Activated CD4-positive, alpha-beta T cell treated with anti-CD3 and anti-CD28 coated beads, Interleukin-2, amount 50 U/mL, for 16 hours (primary cell): ENCODE measurements around the gene ARF5.
A peak's percentile ranks its signal among the peaks of the same experiment; 100 is the strongest.

Experiments
- DNase-seq: peaks from one replicate; pipeline ENCODE4 v3.0.0-alpha.2; 2020

Gene ARF5

DNA sequence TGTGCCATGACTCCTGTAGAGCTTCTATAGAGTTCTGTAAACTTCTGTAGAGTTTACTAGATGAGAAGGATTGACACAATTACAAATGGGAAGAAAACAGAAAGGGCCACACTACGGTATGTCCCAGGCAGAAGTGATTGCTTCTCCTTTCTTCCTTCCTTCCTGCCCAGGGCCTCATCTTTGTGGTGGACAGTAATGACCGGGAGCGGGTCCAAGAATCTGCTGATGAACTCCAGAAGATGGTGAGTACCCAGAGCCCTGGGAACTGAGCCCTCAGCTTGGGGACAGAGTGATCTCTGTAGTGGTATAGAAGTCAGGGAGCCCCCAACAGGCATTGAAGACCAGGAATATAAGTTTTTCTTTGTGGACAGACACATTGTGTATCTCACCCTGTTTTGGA lies 1.7 kb downstream of the ARF5 start:
- no peak for DNase-seq

DNA sequence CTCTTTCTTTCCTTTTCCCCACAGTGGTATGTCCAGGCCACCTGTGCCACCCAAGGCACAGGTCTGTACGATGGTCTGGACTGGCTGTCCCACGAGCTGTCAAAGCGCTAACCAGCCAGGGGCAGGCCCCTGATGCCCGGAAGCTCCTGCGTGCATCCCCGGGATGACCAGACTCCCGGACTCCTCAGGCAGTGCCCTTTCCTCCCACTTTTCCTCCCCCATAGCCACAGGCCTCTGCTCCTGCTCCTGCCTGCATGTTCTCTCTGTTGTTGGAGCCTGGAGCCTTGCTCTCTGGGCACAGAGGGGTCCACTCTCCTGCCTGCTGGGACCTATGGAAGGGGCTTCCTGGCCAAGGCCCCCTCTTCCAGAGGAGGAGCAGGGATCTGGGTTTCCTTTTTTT lies 3.0 kb downstream of the ARF5 start:
- no peak for DNase-seq

DNA sequence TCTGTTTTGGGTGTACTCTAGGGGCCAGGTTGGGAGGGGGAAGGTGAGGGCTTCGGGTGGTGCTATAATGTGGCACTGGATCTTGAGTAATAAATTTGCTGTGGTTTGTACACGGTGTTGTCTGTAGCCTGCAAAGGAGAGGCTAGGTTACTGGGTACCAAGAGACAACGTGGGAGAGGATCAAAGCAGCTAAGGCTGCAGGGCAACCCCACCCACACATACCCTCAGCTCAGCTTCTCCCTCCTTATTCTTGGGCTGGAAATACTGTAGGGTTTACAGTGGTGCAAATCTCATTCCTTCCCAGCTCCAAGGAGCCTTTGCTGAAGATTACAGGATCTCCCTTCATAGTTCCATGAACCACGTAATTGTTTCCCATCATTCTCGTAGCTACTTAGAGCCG lies 3.4 kb downstream of the ARF5 start:
- no peak for DNase-seq

DNA sequence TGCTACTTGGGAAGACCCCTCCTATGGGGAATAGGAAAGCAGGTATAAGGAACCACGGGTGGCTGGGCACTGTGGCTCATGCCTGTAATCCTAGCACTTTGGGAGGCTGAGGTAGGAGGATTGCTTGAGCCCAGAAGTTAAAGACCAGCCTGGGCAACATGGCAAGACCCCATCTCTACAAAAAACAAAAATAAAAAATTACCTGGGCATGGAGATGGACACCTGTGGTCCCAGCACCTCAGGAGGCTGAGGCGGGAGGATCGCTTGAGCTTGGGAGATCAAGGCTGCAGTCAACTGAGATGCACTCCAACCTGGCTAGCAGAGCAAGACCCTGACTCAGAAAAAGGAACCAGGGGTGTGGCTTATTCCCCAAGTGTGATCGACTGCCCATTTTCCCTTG lies 4.3 kb downstream of the ARF5 start:
- no peak for DNase-seq

DNA sequence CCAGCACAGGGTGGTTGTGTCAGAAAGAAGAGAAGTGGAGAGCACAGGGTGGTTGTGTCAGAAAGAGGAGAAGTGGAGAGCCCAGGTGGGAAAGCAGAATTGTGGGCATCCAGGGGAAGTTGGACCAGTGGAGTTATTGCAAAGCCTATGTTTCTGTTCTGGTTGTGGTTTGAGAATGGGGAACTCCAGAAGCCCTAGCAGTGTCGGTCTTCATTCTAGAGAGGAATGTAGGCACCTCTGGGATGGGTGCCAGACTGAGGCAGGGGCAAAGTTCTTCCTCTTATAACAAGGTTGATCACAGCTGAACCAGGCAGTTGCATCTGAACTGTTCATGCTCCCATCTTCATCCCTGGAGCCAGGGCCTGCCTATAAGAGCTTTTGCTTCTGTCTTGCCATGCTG lies 6.3 kb downstream of the ARF5 start:
- DNase-seq, result no peak

DNA sequence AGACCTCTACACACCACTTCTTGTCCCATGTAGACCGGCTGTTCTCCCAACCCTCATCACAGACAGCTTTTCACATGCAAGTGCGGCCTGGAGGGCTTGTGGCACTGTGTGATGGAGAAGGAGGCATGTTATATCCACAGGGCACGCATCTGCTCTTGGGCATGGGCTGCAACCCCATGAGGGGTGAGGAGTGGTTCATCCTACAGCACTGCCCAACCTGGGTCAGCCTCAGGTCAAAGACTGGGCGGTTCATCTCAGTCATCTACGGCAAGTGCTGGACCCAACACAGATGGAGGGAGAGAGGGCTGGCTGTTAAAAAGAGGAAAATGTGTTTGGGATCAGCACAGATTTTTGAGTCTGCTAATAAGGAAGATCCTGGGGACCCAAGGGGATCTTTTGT lies 7.5 kb downstream of the ARF5 start:
- no peak for DNase-seq

DNA sequence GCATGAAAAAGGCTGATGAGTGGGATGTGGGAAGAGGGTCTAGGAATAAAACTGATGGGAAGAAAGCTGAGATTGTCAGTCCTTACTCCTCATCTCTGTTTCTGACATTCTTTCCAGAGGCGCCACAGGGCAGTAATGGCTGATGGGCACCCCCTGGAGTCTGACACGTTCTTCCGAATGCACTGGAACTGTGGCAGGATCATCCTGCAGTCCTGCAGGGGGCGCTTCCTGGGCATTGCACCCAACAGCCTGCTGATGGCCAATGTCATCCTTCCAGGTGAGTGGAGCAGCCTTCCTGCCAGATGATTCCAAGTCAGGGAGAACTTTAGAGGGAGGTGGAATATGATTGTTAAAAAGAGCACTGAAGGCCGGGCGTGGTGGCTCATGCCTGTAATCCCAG lies 10.1 kb downstream of the ARF5 start:
- DNase-seq, result no peak

DNA sequence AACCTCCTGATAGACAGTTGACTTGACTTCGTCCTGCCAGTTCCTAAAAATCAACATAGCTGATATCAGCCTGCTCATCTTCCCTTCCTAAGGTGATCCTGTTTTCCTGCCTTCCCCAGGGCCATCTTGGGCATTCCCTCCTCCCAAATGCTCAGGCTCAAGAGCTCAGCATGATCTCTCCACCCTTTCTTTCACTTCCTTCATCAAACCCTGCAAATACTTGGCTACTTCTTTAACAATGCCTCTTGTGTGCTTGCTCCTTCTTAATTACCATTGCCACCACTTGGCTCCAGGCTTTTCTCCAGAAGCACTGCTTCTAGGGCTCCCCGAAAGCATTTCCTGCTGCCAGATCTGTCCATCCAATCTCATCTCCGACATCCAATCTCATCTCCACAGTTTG lies 12.7 kb downstream of the ARF5 start:
- no peak for DNase-seq

DNA sequence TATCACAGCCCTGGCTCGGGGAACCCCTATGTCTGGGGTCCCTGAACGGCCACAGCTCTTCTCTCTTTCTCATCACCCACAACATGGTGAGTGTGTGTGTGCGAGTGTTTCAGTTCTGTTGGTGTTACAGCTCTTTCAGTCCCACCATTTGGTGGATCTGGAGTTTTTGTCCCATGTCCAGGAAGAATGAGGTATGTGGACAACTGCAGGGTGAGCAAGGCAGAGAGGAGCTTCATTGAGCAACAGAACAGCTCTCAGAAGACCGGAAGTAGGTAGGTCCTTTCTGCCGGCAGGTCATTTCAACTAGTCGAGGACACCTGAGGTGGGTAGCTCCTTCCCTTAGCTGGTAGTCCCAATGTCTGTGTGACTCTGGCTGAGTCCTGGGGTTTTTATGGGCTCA lies 20.2 kb downstream of the ARF5 start:
- no peak for DNase-seq

DNA sequence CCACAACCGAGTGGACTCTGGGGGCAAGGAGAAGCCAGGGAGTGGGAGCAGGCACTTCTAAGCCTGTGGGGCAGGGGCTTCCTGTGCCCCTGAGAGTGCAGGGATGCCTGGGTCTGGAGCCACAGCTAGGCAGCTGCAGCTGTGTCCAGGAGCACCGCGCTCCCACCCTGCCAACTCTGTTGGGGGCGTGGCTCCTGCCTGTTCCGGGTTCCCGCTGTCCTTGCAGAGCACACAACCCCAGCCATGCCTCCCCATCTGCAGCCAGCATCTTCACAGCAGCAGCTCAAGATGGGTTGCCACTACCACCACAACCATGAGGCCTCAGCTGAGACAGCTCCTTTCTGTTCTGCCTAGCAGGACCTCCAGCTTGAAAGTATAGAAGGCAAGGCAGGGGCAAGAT lies 21.1 kb downstream of the ARF5 start:
- DNase-seq, result no peak

DNA sequence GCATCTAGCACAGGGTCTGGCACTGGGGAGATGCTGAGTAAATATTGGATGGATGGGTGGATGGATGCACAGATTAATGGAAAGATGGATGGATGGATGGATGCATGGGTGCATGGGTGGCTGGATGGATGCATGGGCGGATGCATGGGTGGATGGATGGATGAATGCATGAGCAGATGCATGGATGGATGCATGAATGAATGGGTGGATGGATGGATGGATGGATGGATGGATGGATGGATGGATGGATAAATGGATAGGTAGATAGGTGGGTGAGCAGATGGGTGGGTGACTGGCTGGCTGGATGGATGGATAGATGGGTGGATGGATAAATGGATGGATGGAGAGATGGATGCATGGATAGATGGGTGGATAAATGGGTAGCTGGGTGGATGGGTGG lies 24.1 kb downstream of the ARF5 start:
- DNase-seq, result no peak

DNA sequence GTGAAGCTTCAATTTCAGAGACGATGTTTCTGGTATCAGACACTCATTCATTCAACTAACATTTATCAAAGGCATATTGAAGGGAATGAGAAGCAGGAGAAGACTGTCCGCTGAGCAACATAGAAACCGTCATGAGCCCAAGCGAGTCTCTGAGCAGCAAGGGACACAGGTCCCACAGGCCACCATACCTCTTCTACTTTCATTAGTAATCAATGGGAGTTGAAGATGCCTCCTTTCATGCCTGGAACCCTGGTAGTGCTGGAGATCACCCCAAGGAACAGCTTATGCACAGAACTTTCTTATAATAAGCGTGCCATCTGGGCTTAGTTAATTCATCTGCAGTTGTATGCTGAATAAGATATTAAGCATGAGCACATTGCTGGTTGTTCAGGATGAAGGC lies 28.5 kb downstream of the ARF5 start:
- no peak for DNase-seq

DNA sequence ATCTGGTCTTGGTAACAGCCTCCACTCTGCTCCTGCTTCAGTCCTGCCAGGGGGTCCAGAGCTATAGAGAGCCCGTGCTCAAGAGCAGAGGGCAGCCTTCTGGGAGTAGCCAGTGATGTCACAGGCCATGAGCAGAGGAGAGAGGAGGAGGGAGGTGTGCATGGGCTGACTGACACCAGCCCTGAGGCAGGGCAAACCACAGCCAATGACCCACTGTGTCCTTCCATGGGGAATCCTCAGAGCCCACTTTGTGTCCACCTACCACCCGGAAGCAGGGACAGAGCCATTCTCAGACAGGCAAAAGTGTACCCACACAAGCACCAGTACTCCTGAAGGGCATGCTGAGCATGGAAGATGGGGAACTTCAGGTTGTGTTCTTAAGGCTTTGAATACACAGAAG lies 29.8 kb downstream of the ARF5 start, which contains the start of gene PAX4:
Gene PAX4 (minus strand): TSS at position 101 of the 400 bp plus-strand sequence. CDS start 2,214 bp downstream, outside the sequence.
- no peak for DNase-seq

DNA sequence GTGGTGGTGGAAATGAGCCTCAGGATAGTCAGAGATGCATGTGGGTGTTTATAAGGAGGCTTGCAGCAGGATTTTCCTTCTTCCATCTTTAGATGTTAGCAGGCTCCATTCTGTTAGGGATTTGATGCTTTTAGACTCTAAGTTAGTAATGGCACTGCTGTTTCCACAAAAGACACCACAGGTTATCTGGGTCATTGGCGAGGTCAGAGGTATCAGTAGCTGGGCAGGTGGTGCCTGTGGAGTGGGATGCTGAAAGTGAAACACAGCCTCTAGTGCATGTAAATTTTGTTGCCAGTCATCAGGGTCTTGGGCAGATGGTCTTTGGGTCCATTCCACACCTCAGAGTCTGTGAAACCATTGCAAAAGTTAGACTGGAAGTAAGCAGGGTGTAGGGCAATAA lies 30.6 kb downstream of the ARF5 start:
- no peak for DNase-seq

DNA sequence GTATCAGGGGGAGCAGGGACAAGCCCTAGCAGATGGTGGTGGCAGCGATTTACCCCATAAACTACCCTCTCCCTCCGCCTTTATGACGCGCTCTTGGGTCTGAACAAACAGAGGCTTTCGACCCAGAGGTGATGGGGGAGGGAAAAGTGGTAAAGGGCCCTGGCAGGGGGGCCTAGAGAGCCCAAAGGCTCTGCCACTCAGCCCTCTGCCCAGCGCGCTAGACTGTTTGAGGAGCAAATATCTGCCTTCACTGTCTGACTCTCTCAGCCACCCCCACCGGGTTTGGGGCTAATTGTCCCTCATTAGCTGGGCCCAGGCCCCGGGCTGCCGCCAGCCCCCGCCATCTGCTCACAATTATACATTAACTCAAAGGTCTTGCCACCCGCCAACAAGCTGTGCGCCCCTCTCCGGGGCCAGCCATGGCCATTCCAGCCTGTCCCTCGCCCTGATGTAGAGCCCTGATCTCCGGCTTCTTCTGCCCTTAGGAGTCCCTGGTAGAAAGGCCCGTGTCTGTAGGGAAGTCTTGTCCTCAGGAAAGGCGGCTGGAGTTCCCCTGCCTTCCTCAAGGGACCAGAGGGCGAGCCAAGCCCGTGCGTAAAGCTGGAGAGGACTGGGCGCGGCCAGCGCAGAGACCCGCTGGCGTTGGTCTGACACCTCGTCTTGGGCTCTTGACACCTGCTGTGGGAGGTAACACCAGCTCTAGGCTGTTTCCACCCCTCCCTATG lies 31.6 kb downstream of the ARF5 start:
- DNase-seq, result no peak

DNA sequence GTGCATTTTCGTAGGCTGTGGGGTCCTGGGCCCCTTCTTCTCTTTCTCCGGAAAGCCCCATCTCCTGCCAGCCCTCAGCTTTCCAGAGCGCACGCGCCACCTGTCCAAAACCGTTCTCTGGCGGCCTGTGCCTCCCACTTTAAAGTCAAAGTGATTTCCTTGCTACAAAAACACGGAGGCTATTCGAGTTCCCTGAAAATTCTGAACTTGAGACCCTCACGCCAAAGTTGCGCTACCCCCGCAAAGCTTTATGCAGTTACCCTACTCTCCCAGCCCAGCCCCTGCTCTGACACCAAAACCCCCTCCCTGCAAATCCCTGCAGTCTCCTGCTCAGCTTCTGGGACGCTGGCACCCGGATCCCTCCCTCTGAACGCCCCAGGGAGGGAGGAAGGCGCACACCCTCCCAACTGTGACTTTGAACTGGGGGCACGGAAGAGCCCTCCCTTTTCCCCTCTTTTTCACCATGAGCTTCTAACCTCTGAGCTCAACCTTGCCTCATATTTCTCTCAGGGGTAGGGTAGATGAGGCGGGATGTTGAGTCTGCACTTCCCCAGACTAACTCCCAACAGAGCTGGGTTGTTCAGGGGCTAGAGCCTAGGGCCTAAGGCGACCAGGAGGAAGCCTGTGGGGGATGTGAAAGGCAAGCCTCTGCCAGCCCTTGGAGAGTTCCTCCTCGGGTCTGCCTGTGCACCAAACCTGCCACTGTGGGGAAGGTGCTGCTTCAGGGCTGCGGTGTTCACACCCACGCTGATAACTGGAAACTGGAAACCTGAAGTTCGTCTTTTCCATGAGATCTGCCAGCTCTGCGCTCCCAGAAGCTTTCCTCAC lies 32.4 kb downstream of the ARF5 start:
- no peak for DNase-seq

DNA sequence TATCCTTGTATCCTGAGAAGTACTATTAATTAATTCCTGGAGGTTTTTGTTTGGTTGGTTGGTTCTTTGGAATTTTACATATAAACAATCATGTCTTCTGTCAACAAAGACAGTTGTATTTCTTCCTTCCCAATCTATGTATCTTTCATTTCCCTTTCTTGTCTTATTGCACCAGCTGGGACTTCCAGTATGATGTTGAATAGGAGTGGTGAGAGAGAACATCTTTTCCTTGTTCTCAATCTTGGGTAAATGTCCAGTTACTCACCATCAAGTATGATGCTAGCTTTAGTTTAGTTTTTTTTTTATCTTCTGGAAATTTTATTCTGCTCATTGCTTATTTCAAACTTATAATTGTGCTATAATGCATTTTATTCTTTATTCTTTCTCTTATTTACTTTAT lies 37.1 kb downstream of the ARF5 start:
- DNase-seq, result no peak

DNA sequence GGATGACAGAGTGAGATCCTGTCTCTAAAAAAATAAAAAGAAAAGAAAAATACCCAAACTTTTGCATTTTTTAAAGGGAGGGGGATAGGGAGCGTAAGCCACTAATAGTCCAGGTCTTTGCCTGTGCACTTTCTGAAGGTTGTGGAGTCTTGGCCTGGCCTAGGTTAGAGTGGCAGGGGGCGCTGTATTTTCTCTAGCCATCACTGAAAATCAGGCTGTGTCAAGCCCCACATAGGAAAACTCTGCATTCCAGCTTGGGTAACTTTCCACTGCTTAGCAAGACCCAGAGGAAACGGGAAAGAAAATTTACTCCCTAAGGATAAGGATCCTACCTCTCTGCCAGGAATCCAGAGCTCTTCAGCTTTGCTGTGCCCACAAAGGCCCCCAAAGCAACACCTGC lies 40.2 kb downstream of the ARF5 start:
- no peak for DNase-seq

DNA sequence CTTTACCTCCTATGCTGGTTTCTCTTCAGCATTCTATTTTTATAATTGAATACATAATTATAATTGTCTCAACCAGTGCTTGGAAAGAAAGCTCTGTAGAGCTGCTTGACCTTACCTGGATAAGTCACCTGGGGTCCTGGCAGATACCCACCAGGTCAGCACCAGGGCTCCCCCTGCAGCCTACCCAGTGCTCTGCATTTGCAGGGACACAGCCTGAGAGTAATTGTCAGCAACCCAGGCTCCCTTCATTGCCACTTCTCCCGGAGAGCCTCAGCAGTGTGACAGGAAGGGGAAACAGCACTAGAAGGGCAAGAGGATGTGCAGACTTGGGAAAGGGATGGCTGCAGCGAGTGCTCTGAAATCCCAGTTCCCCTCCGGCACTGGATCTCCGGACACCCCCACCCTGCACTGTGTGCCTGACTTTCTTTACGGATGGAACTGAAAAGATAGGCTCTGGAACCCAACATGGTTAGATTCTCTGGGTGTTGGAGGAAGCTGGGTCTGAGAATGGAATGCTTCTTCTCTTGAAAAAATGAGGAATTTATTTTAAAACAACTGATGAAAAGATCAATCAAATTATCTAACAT lies 41.1 kb downstream of the ARF5 start:
- peak; percentile 33 for DNase-seq

DNA sequence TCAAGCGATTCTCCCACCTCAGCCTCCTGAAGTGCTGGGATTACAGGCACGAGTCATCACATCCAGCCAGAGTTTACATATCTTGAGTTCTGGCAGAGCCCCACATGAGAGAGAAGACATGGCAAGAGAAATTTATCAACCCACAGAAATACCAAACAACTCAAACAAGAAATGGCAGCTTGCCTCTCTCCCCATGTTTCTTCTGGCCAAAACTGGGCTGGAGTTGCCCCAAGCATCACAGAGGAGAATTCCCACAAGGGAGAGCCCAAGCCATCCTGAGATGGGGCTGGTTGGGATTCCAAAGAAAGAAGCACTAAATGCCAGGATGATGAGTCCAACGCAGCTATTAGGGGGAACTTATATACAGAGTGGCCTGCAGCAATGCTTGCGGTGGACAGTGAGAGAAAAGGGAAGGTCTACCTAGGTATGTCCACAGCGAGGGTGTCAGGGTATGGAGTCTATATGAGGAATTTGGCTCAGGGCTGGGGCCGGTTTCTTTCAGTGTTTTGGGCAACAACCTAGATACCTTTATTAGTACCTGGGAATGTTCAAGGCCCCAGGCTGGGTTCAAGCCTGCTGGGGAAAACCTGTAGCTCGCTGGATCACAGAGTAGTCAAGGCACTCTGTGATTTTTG lies 44.2 kb downstream of the ARF5 start:
- DNase-seq, result no peak

DNA sequence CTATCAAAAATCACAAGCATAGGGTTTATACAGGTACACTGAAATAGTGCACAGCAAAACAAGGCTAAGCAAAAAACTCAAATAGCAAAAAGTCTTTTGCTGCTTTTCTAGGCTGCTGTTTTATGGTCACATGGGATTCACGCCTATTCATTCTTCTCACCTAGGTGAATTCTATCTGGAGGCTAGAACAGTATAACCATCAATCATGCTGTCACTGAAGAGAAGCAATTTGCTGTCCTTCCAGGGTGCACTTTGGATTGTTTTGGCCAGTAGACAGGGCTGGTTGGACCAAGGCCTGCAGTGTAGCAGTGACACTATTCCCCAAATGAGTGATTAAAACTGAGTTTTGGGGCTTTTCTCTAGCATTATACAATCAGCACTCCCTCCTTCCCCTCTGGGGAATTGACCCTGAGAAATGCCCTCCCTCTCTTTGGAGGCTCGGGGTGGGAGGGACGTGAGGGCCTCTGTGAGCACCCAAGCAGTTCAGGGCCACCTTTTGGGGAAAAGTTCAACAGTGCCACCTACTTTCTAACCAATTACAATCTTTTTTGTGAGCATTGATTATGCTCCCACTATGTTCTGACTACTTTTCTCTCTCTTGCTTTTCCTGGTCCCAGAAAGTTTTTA lies 47.6 kb downstream of the ARF5 start:
- no peak for DNase-seq

DNA sequence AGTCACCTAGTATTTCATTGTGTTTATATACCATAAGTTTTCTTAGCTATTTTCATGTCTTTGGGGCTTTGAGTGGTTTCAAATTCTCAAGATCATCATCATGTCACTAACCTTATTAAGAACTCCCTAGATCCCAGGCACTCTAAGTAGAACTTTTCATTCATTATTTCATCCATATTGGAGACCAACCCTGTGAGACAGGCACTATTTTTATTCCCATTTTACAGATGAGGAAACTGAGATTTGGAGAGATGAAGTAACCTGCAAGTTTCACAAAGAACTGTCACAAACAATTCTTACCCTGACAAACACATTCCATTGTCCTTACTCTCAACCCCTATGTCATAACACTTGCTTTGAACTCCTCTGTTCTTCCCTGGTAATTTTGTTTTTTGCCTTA lies 50.0 kb downstream of the ARF5 start:
- DNase-seq, result no peak
